ENCODE measurements around the gene FOXG1.

Gene FOXG1

DNA sequence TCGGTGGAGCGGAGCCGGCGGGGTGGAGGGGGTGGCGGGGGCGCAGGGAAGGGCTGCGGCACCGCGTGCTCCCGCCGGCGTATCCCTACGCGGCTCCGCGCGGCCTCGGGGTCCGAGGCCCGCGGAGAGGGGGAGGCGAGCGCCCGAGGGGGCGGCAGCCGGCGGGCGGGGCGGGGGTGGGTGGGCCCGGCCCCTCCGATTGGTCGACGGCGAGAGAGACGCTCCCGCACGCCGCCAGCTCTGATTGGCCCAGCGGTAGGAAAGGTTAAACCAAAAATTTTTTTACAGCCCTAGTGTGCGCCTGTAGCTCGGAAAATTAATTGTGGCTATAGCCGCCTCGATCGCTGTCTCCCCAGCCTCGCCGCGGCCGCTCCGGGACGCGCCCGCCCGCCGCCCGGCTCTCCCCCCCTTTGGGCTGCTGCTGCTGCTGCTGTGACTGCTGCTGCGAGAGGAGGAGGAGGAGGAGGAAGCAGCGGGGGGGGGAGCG is at the start of gene FOXG1:
Gene FOXG1 (plus strand): TSS at position 319 of the 487 bp plus-strand sequence. CDS start 493 bp downstream, outside the sequence.
- DNase-seq = no peak

DNA sequence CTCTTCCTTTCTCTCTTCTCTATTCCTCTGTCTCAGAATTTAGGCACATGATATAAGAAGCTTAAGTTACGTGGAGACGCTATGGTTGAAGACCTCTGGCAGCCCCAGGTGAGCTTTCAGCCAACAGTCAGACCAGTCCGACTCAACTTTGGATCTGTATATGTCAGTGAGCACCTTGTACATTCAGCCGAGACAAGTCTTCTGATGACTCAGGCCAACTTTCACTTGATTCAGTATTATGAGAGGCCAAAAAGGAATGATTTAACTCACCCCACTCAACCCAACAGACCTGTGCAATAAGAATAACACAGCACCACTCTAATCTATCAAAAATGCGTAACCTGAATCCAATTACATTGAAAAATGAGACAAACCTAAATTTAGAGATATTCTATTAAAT is 47.5 kb upstream of the FOXG1 start:
- DNase-seq = no peak

DNA sequence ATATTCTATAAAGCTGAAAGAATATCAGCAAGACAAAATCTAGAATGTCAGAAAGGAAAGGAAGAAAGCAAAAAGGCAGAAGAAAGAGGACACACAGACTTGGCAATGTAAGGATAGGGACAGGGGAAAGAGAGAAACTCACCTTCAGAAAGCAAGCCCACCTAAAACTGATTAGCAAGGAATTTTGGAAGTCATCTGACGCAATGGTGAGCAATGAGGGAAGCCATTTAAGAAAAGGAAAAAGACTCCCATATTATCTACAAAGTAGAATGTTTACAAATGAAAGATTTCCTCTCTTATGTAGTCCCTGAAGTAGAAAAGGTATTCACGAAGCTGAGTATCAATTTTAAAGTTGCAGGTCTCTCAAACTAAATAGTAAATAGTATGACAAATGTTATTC is 35.2 kb upstream of the FOXG1 start:
- no peak for DNase-seq

DNA sequence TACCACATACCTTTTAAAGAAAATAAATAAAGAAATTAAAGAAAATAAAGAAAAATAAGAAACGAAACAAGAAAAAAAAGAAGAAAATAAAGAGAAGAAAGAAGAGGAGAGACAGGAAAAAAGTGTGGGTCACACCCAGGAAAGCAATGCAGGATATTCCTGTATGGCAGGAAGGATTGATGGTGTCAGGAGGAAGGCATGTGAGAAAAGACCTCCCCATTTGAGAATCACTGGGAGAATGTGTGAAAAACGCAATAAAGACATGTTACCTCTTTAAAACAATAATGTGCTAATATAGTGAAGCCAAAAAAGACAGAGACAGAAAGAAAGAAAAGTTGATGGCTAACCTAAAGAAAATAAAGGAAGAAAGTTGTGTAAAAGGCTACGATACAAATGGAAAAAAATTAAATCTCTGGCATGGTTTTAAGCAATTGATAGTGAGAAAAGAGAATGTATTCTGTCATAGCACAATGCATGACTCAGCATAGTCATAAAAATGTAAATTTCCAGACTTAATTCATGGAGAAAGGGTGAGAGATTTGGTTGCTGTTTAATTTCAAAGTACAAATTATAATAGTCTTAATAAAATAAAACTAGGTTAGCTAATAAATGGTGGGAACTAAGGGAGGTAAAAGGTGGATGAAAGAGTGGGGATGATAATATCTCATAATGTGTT is 24.3 kb upstream of the FOXG1 start:
- DNase-seq = no peak

DNA sequence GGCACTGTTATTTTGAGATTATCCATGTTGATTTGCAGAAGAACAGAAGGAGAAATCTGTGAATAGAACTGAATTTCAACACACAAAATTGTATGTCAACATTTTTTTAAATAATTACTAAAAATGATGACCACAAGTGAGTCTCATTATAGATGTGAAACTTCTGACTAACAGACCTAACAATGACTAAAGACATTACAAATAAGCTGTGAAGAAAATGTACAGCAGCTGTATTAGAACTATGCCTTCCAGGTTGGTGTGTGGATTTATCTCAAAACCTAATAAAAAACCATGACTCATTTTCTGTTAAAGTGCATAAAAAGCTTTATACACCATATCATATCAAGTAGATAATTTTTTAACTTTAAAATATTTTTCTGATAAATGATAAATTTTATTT is 22.5 kb upstream of the FOXG1 start:
- DNase-seq = no peak

DNA sequence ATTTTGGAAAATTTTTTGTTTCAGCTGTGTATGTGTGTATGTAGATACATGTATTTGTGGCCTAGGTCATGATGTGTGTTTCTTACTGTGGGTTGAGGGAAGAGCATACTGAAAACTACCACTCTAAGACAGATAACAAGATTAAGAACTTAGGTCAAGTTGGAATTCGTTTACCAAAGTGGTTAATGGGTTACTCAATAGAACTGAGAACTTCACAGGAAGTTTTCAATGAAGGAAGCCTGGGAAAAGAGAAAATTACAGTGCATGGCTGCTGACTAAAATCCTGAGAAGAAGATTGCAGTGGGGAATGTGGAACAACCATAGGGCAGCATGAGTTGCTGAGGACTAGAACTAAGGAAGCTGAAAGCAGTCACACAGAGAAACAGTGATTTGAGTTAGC is 21.4 kb upstream of the FOXG1 start:
- DNase-seq = no peak

DNA sequence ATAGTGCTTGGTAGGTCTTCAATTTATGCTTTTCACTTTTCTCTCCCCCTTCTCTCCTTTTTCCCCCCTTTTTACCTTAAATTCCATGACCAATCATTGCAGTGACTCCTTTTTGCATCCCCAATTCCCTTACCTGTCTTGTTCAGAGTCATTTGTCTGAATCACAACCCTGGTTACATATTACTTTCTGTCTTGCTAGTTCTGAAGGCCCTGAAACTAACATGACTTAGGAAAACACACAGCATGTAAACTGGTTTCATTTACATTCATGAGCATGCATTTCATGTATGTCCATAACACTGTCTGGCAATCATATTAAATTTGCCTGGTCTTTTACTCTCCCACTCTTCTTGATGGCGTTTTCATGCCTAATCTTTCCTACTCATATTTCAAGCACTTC is 20.3 kb upstream of the FOXG1 start:
- no peak for DNase-seq

DNA sequence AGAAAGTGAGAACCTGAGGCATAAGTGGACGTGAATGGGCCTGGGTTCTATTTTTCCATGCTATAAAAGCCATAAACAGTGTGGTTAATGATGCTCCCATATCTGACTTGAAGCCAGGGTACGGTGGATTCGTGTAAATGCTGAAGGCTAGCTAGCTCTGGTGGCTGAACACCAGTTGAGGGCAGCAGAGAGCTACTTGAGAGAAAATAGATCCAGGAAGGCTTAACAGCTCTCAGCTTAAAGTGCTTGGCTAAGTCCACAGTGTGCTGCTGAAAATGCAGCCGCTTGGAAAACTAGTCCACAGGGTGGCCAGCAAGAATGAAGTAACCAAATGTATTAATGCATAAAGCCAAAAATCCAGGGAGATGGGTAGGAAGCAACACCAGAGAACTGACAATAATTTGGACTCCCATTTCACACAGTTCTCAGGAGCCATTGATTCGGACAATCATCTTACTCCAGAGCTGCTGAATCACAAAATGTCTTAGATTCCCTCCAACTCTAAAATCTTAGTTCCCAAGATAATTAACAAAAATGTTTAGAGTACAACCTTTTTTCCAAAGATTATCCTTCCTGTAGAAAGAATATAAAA is 15.0 kb upstream of the FOXG1 start:
- no peak for DNase-seq

DNA sequence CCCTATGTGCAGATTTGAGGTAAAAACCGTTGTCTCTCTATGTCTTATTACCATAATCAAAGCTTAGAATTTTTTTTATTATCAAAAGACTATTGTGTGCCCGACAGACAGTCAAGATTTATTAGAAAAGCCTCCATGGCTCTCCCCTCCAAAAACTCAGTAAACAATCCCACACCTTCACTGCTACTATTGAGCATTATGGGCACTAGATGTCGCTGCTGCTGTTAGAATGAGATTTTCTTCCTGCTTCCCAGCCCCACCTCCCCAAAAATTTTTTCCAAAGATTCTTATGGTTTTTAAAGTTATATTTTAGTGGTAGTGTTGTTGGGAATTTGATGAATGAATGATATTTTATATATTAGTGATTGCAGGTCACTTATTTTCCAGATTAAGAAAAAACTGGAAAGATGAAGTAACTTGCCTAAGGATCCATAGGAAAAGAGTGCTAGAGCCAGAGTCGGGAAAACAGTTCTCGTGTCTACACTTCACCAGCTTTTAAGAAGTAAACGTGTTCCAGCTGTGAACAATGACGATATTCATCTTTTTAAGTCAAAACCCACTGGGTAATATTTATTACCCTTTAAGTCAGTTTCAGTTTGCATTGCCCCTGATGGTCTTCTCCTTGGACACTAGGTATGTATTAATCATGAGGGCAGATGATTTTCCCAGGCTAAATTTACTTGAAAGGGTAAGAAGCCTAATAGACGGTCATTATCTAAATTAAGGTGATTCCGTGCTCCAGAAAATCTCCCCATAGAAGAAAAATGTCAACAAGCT is 12.2 kb upstream of the FOXG1 start:
- DNase-seq = no peak

DNA sequence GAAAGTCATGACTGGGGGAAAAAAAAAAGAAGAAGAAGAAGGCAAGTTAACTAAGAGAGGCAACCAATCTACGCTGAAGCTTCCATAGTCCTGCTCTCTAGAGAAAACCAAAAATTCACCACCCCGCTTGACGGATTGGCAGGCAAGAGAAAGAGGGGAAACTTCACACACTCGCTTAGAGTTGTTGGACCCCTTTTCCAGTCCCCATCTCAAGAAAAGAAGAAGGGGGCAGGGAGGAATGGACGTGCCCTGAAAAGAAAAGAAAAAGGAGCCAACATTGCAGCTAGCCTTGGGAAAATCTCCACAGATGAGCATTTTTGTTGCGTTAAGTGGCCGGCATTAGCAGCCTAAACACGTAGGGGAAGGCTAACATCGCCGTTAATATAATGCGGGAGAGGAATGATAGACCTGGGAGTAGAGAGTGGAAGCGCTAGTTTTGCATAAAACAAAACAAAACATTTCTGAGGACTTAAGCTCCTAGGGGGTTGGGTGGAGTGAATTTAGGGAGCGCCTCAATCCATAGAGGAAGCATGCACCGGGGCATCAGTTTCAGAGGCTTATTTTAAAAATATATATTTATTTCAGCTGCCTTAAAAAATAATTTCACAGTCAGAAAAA is 11.3 kb upstream of the FOXG1 start:
- no peak for DNase-seq

DNA sequence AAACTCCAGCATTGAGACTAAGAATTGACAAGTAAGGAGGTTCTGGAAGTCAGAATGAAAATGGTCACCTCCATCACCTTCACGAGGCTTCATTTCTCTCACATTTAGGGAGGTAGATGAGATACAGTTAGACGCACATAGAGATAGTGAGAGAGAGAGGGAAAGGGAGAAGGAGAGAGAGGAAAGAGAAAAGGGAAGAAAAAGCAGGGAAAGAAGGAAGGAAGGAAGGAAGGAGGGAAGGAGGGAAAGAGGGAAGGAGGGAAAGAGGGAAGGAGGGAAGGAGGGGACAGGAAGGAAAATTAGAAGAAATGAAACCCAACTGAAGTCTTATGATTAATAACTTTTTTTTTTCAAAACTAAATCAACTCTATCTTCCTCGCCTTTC is 10.7 kb upstream of the FOXG1 start:
- DNase-seq = no peak

DNA sequence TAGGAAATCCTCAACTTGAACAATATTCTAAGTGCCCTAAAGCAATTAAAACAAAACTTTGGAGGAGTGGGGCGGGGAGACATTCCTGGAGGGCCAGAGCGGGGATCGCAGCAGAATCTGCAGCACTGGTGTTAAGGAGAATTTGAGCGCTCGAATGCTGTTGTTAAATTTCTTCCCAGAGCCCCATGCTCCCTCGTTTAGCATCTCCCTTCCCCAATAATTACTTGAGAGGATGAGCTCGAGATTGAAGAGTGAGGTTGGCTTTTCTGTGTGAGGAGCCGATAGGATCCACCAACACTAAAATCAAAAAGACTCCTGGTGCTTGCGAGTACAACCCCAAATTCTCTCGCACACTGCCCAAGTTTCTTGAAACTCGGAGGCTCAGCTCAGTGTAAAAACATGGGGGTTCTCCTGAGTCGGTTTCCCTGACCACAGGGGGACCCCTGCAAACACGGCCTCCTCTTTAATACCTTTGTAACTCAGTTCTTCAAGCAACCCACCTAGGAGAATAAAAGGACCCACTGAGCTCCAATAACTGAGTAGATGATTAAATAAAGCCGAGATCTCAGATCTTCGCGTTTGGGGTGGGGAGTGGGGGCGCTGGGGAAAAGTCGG is 10.2 kb upstream of the FOXG1 start:
- DNase-seq = no peak

DNA sequence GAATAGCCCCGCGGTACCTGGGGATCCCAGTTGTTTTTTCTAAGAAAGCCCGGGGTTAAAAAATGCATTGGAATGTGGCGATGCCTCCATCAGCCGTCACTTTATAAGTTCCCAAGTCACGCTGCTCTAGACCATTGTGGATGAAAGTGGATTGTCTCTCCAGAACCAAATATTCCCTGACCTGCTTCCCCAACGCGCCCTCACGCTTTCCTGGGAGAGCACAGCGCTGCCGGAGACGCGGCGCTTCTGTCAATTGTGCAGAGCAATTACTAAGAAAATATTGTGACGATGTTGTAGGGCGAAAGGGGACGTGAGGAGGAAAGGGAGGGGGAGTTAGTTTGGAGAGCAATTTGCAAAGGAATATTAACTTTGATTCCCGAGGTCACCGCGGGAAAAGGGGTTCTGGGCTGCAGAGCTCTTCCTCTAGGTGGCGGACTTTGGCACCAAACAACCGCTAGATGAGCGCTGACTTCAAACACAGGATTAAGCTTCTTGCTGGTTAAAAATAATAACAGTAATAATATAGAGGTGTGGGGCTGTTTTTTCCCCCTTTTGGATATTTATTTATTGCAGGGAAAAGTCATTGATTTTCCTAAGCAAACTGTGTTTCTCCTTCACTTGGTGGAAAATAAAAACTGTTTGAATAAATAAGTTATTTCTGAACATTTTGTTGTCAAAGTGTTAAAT is 9.6 kb upstream of the FOXG1 start:
- no peak for DNase-seq

DNA sequence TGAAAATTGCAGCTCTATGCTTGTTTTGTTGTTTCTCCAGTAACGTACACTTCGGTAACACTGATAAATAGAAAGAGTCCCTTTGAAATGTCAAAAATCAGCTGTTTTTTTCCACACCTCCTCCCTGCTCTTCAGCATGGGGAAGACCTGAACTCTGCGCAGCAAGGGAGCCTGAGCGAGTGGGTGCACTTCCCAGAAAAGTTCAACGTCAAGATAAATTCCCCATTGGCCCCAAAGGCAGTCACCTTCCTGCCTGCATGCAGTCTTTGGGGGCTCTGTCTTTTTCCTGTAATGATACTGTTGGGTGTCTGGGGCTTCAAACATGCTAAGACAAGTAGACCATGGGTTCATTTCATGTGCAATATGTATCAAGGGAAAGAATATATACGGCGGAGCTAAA is 8.8 kb upstream of the FOXG1 start:
- DNase-seq = no peak

DNA sequence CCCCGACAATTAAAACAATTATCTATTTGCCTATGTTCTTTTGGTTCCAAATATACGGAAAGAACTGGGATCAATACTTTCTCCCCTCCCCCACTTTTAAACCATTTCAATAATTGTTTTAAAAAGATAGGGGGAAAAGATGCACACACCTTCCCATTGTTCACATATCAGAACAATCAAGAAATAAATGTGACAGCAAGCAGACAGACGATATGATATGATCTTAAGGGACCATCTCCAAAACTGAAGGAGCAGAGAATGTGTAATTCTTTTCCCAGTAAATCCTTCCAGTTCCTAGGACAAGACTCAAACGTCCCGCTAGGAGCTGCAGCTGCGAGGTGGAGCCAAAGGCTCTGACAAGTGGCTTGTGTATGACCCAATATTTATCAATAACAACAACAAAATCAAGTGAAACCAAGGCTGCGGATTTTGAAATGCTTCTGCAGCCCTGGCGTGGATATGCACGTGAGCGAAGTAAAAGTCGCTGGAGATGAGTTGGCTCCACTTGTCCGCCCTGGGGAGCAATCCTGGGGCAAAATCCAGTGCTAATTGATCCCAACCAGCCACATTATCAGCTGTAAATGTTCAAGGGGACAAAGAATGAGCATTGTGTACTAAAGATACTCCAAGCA is 8.2 kb upstream of the FOXG1 start:
- DNase-seq = no peak

DNA sequence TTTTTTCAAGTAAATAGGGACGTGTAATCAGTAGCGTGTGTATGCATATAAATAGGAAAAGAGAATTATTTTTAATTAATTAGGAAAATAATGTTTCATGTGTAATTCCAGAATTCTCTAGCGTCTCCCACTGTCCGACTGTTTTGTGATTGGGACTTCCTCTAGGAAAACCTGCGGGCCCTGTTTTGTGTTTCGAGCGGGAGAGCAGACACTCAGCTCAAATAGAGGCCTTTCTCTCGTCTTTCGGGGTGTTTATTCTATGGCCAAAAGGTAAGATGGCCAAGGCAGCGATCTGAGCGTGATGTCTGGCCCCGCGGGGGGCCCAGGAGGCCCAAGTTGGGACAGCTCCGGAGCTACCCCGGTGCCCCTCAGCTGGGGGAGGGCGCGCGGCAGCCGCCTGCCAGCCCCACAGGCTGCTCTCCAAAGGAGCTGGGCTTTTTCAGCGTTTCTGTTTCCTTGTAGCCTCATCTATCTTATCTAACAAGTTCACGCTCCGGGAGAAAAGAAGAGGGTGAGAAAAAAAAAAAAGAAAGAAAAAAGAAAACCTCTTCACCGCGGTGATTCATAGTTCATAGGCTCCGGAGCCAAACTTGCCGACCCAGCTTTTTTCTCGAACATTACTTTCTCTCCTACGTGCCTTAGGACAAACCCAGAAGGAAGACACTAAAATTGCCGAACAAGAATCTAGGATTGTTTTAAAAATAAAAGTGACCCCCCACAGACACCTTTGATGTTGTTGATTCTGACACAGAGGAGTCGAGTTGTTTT is 7.5 kb upstream of the FOXG1 start:
- no peak for DNase-seq

DNA sequence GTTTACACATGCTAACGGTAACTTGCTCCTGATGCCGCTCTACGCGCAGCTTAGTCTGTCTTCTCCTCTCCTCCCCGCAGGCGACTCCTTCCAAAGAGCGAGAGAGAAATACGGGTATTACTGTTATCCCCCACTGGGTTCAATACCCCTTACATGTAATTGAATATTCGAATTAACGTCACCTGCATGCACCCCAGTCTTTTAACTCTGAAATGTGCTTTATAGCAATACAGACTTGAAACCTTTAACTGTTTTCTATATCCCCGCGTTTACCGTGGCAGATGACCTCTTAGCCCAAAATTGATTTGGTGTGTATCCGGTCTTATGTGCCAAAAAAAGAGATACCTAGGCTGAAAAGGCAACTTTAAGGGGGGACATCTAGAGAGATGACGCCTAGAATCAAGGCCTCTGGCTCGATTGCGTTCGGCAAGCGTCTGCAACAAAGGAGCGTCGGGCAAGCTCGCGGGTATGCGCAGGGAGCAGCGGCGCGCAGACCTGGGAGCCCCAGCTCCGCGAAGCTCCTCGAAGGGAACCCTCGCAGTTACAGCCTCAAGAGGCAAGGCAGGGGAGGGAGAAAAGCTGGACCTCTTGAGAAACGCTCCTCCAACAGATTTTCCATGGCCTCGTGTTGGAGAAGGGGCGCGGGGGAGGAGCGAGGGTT is 6.8 kb upstream of the FOXG1 start:
- DNase-seq = no peak

DNA sequence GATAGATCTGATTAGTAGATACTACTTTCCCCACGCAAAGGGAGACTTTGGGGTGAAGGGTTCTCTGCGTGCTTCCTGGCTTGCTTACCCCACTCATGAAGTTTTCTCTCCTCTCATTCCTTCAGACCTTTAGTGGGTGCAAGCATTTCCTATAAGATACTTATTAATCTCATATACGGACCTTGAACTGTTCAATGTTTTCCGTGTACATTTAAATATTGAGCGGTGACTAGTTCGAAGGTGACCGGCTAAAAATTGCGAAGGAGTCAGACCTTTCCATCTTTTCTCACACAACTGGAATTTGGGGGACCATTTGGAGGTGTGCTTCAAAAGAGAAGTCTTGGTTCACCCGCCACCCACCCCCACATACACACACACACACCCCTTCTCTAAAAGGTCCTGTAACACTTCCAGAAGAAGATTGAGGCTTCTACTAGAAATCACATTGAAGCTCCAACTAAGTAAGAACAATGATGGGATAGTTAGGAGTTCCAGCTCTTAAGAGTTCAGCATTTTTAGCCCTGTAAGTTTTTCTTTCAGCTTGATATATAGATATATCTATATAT is 6.1 kb upstream of the FOXG1 start:
- no peak for DNase-seq

DNA sequence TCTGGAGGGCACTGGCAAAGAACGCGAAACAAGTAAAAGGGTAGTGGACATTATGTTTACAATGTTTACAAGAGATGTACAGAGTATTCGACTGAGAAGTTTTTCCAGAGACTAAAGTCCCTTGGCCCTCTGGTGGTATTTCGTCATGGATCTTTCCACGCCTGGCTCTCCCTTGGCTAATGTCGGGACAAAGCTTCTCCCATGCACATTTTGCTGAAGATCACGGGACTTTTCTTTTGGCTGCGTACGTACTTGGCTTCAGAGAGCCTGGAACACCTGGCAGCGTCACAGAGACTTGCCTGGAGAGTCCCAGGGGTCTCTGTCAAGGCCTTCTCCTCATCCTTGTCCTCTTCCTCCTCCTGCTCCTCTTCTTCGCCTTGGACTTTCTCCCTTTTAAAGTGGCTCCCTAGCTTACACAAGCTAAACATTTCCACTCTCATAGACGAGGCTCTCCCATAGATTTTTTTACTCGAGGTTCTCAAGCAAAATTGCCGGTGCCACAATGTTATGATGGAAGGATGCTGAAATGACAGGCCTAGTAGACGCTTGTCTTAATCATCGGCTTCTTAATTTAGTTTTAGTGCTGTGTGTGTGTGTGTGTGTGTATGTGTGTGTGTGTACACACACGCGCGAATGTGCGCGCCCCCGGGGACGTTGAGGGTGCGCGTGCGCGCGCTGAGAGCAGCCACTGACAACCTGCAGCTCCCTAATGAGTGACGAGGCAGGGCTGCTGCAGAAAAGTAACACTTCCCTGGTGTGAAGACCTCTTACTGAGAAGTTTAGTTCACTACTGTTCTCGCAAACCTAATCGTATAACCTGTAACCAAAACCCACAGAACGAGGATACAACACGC is 4.9 kb upstream of the FOXG1 start:
- no peak for DNase-seq

Data from activated CD8-positive, alpha-beta memory T cell treated with anti-CD3 and anti-CD28 coated beads for 24 hours (primary cell).